CD14-positive monocyte (primary cell): Measurements from ENCODE around the gene LATS2. TPM values are rescaled to one million over a fixed set of nuclear protein-coding genes. Genes with fewer than 3 reads are reported as not detected.

Experiments
- DNase-seq, 3 donors: peaks; one replicate each; pipeline ENCODE4 v3.0.0-alpha.2; 2011 to 2022
- H2AFZ ChIP-seq: 2 replicates; pipeline ENCODE4 v1.6.0; 2012; ENCODE audit warnings: mild to moderate bottlenecking, low read depth, low read length, inconsistent platforms; ENCODE audit not compliant: insufficient read depth, poor library complexity, severe bottlenecking
- H3K27ac ChIP-seq, 2 donors: 1 replicate in 1 of 2; 2 replicates in 1 of 2; pipeline ENCODE4 v1.5.1; 2012 to 2013; ENCODE audit warnings: low read length in 2 of 2, control low read depth in 1 of 2, inconsistent platforms in 1 of 2, low read depth in 1 of 2, mild to moderate bottlenecking in 1 of 2
- H3K27me3 ChIP-seq, 2 donors: one replicate each; pipeline versions ENCODE4 v1.6.0 to v1.6.1; 2011 to 2013; ENCODE audit warnings: low read length in 2 of 2; ENCODE audit not compliant: control insufficient read depth in 2 of 2, insufficient read depth in 2 of 2
- H3K36me3 ChIP-seq, 2 donors: replicated peaks in 1 of 2; 1 replicate in 1 of 2; 2 replicates in 1 of 2; pipeline versions ENCODE4 v1.5.1 to v1.6.1; 2012 to 2013; ENCODE audit warnings: low read length in 2 of 2, control low read depth in 1 of 2, inconsistent platforms in 1 of 2, mild to moderate bottlenecking in 1 of 2; ENCODE audit not compliant: insufficient read depth in 2 of 2, control insufficient read depth in 1 of 2
- H3K4me1 ChIP-seq, 2 donors: 1 replicate in 1 of 2; 2 replicates in 1 of 2; pipeline versions ENCODE4 v1.5.1 to v1.6.1; 2012 to 2013; ENCODE audit warnings: low read length in 2 of 2, control low read depth in 1 of 2, inconsistent platforms in 1 of 2, mild to moderate bottlenecking in 1 of 2, moderate library complexity in 1 of 2; ENCODE audit not compliant: insufficient read depth in 2 of 2, control insufficient read depth in 1 of 2
- H3K4me2 ChIP-seq: replicated peaks from 2 replicates; pipeline ENCODE3; 2012; ENCODE audit warnings: low read length, moderate library complexity, mild to moderate bottlenecking; ENCODE audit not compliant: poor library complexity, severe bottlenecking; ENCODE audit errors: extremely low read depth
- H3K4me3 ChIP-seq, 3 experiments: fragments of 200-600 bp in 1 of 3; sonication (generic) in 1 of 3; replicated peaks in 1 of 3; 1 replicate in 2 of 3; 2 replicates in 1 of 3; pipeline ENCODE4 v1.5.1; 2011 to 2013; ENCODE audit warnings: low read length in 3 of 3, mild to moderate bottlenecking in 3 of 3, control low read depth in 2 of 3, low read depth in 2 of 3, inconsistent platforms in 1 of 3, moderate library complexity in 1 of 3
- H3K79me2 ChIP-seq: 2 replicates; pipeline ENCODE4 v1.6.0; 2012; ENCODE audit warnings: mild to moderate bottlenecking, control low read depth, inconsistent platforms, low read length, moderate library complexity; ENCODE audit not compliant: insufficient read depth
- H3K9ac ChIP-seq: 2 replicates; pipeline ENCODE4 v1.6.0; 2017; ENCODE audit warnings: low read length, mild to moderate bottlenecking; ENCODE audit not compliant: insufficient read depth, poor library complexity, severe bottlenecking
- H3K9me3 ChIP-seq, 2 donors: replicated peaks in 1 of 2; 1 replicate in 1 of 2; 2 replicates in 1 of 2; pipeline versions ENCODE4 v1.5.1 to v1.6.1; 2012 to 2013; ENCODE audit warnings: low read length in 2 of 2, control low read depth in 1 of 2; ENCODE audit not compliant: control insufficient read depth in 1 of 2, insufficient read depth in 1 of 2
- H4K20me1 ChIP-seq: 2 replicates; pipeline ENCODE4 v1.6.0; 2012; ENCODE audit warnings: mild to moderate bottlenecking, low read length, control low read depth, moderate library complexity; ENCODE audit not compliant: insufficient read depth
- H3K27ac Mint-ChIP-seq, 7 donors: one replicate each; pipeline ENCODE4 v1.8.0; 2020; ENCODE audit warnings: mild to moderate bottlenecking in 7 of 7, mixed read lengths in 7 of 7, moderate library complexity in 6 of 7, inconsistent platforms in 2 of 7
- H3K27me3 Mint-ChIP-seq, 3 donors: one replicate each; pipeline ENCODE4 v1.8.0; 2021 to 2022; ENCODE audit warnings: low read depth in 3 of 3, mild to moderate bottlenecking in 3 of 3, mixed read lengths in 3 of 3, moderate library complexity in 3 of 3, inconsistent platforms in 1 of 3
- H3K36me3 Mint-ChIP-seq, 2 donors: one replicate each; pipeline ENCODE4 v1.8.0; 2020; ENCODE audit warnings: mixed read lengths in 2 of 2, inconsistent platforms in 1 of 2, mild to moderate bottlenecking in 1 of 2
- H3K4me1 Mint-ChIP-seq: one replicate; pipeline ENCODE4 v1.8.0; 2020; ENCODE audit warnings: mild to moderate bottlenecking, mixed read lengths
- H3K4me3 Mint-ChIP-seq, 2 donors: one replicate each; pipeline ENCODE4 v1.8.0; 2020; ENCODE audit warnings: mild to moderate bottlenecking in 2 of 2, mixed read lengths in 2 of 2, moderate library complexity in 1 of 2
- H3K9me3 Mint-ChIP-seq, 7 donors: one replicate each; pipeline ENCODE4 v1.8.0; 2020 to 2022; ENCODE audit warnings: mixed read lengths in 7 of 7, mild to moderate bottlenecking in 6 of 7, moderate library complexity in 6 of 7, inconsistent platforms in 2 of 7
- CTCF ChIP-seq: fragments of 200-600 bp; IDR thresholded peaks from one replicate; pipeline ENCODE4 v1.8.0; 2022; ENCODE audit warnings: antibody characterized with exemption, mild to moderate bottlenecking
- WGBS: methylation state at CpG from one replicate; pipeline ENCODE4 v1.1.5; 2013; ENCODE audit warnings: missing lambda C conversion rate; ENCODE audit not compliant: insufficient coverage; 5-methylcytosine and 5-hydroxymethylcytosine counted together
- intact Hi-C, 2 donors: fragments of 100-400 bp; cut with micrococcal nuclease; formaldehyde crosslinking; loops; one replicate each; pipeline versions ENCODE4 v1.15.0 to v1.15.1; 2023
- polyA plus RNA-seq, 3 donors: library from polyadenylated mRNA; depleted of rRNA in 1 of 3; unstranded in 2 of 3; stranded (reverse) in 1 of 3; fragments of 300-500 nt in 2 of 3; fragments of >200 nt in 1 of 3; fragmentation: Illumina TruSeq in 2 of 3; gene quantifications; 1 replicate in 2 of 3; 2 replicates in 1 of 3; pipeline ENCODE4 v1.2.3, GENCODE V29; 2012 to 2021

Gene LATS2
- polyA plus RNA-seq, 3 donors = 0.96 to 11.2 (median 1.0) TPM

GRCh38 chr13:20987599-20987998 is 73.8 kb downstream of the LATS2 start:
- Mint-ChIP-seq H3K27ac (peak overlapping the region in 1 of 7 donors; percentile 15), H3K36me3 (peaks cover 68 to 77% of the 10 kb centered on the region in 2 donors), H3K4me1 (no peaks in the 10 kb centered on the region), H3K4me3 (no peak overlapping the region), H3K9me3 (peaks cover 0 to 8% (median 4%) of the 10 kb centered on the region in 7 donors), H3K27me3 (peaks cover 0 to 2% (median 0%) of the 10 kb centered on the region in 3 donors)
- 100% methylated on average over 10 of the region's 11 CpGs for WGBS
- Histone ChIP-seq H4K20me1 (peaks cover 50% of the 10 kb centered on the region), H3K27ac (no peak overlapping the region), H3K4me1 (no peaks in the 10 kb centered on the region), H2AFZ (no peak overlapping the region), H3K9ac (no peak overlapping the region), H3K9me3 (peaks cover 0 to 7% of the 10 kb centered on the region in 2 donors), H3K79me2 (peaks cover 9% of the 10 kb centered on the region), H3K4me2 (no peak overlapping the region), H3K4me3 (no peak overlapping the region), H3K27me3 (no peaks in the 10 kb centered on the region), H3K36me3 (peaks cover 62 to 95% of the 10 kb centered on the region in 2 donors)
- intact Hi-C loops = no loop called here
- TF ChIP-seq CTCF = no peak
- DNase-seq = no peak

DNA sequence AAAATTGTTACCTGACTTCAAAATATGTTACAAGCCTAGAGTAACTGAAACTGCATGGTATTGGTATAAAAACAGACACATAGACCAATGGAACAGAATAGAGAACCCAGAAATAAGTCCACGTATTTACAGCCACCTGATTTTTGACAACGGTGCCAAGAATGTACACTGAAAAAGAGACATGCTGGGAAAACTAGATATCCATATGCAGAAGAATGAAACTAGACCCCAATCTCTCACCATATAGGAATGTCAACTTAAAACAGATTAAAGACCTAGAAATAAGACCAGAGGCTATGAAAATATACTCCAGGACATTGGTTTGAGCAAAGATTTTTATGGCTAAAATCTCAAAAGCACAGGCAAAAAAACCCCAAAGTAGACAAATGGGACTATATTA is 76.5 kb downstream of the LATS2 start:
- peaks cover 5% of the 10 kb centered on the region for H3K79me2 ChIP-seq
- no peak overlapping the region for H2AFZ ChIP-seq
- Mint-ChIP-seq H3K4me1 (no peaks in the 10 kb centered on the region), H3K27me3 (peaks cover 0 to 4% (median 0%) of the 10 kb centered on the region in 3 donors), H3K36me3 (peaks cover 65 to 77% of the 10 kb centered on the region in 2 donors), H3K4me3 (no peak overlapping the region), H3K9me3 (peaks cover 0 to 6% (median 4%) of the 10 kb centered on the region in 7 donors), H3K27ac (no peak overlapping the region)
- no peak overlapping the region for H3K9ac ChIP-seq
- H3K36me3 ChIP-seq = peaks cover 68 to 97% of the 10 kb centered on the region in 2 donors
- intact Hi-C loops = no loop called here
- H3K4me1 ChIP-seq = no peaks in the 10 kb centered on the region
- no peak overlapping the region for H3K4me3 ChIP-seq
- TF ChIP-seq CTCF = no peak
- peaks cover 0 to 7% of the 10 kb centered on the region in 2 donors for H3K9me3 ChIP-seq
- H3K4me2 ChIP-seq = no peak overlapping the region
- H3K27me3 ChIP-seq = no peaks in the 10 kb centered on the region
- peak overlapping the region in 1 of 2 donors; percentile 15 for H3K27ac ChIP-seq
- peaks cover 34% of the 10 kb centered on the region for H4K20me1 ChIP-seq
- no peak for DNase-seq
- WGBS = no CpG with 5 or more reads among the region's 2 CpGs
